HG02588 (cell line): Measurements from ENCODE around the gene TRAK1.

ENCODE experiments used
- ATAC-seq: cut with Tn5 transposase; IDR thresholded peaks from one replicate; pipeline ENCODE4 v1.9.1; 2021; ENCODE audit warnings: mild to moderate bottlenecking, moderate library complexity; ENCODE audit not compliant: unreplicated experiment

TRAK1 gene

DNA sequence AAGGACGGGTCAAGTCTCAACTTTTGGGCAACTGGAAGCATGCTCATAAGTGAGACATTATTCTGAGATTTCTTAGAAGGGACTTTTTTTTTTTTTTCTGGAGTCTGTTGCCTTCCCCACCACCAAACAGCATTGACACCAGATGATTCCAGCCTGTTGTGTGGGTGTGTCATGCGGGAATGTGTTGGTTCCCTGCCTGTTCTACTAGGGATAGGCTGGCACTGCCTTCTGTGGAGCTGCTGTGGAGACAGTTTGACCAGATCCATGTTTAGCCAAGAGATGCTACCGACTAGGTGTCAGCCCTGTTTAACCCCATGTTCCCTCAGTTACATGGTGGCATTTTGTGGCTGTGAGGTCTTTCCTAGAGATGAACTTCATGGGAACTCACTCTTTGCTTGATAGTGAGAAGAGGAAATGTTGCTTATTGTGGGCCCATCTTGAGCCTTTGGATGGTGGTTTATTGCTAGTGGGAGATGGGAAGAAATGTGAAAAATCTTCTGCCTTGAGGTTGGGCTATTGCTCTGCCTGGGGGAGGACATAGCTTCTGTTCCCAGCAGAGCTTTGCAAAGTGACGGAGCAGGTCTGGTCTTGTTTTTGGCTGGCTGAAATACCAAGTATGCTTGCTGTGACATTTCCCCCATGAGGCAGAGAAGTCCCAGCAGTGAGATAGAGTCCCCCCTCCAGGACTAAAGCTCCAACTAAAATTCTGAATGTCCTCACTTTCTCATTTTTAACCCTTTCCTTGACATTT lies 31.3 kb downstream of the TRAK1 start:
- no peak for ATAC-seq

DNA sequence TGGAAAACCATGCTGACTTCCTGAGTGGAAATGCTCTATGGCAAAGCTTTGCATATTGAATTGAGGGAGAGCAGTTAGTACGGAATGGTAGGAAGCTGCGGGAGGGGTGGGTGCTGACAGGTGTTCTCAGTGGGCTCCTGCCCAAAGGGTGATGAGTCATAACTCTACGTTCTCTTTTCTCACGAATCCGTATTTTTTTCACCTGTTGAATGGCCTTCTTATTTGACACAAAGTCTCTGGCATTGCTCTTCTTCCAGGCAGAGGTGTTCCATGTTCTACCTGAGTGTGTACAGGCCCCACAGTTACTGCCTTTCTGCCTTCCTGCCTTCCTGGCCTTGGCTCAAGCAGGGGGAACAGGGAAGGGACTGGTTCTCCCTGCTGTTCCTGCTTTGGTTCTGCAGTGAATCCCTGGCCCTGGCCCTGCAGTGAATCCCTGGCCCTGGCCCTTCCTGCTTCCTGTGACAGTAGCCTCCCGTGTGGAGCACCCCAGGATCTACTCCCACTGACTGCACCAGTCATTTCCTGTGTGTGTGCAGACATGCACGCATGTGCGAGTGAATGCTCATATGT lies 31.9 kb downstream of the TRAK1 start:
- no peak for ATAC-seq

DNA sequence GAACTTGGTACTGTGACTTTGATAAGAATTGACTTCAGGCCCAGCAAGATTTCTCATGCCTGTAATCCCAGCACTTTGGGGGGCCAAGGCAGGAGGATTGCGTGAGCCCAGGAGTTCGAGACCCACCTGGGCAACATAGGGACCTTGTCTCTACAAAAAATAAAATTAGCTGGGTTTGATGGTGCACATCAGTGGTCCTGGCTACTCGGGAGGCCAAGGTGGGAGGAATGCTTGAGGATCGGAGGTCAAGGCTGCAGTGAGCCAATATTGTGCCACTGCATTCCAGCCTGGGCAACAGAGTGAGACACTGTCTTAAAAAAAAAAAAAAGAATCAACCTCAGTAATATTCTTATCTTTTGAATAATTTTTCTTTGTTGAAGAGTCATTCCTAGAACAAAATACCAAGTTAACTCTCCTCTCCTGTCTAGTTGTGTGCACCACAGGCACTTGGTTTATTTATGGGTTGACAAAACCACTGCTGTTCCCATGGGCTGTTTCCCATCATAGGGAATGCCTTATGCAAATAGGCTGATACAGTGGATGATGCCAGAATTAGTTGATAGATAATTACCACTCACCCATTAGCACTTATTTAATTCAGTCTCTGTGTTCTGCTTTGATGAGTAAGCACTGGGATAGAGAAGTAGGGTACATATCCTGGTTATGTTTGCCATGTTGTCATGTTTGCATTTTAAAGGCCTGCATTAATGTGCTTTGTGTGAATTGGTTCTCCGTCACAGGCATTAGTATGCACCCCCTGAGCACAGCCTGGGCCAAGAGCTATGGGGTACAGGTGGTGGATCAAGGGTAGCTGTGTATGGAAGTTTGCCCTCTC lies 32.9 kb downstream of the TRAK1 start:
- ATAC-seq, result no peak

DNA sequence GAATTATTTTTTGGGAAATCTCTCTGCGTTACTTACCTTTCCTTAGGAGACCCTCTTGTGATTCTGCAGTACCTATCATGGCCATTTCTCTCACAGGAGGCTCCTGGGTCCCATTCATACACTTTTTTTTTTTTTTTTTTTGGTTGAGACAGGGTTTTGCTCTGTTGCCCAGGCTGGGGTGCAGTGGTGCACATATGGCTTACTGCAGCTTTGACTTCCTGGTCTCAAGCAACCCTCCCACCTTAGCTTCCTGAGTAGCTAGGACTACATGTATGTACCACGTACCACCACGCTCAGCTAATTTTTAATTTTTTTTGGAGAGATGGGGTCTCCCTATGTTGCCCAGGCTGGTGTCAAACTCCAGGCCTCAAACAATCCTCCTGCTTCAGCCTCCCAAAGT lies 36.1 kb downstream of the TRAK1 start:
- ATAC-seq, result no peak

DNA sequence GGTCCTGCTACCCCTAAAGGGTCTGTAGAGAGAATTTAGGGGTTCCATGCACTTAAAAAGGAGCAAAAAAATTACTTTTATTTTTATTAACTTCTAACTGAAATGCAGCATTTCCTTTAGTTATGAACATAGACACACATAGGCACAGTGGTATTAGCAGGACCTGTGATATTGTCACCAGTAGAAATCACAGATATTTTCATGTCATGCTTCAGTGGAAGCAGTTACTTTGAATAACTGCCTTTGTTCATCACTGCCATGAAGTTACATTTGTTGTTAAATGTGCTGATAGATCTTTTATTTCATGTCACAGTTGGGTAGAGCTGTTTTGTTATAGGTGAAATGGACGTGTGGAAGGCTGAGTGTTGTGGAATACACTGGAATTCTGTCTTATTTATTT lies 37.4 kb downstream of the TRAK1 start:
- ATAC-seq, result no peak

DNA sequence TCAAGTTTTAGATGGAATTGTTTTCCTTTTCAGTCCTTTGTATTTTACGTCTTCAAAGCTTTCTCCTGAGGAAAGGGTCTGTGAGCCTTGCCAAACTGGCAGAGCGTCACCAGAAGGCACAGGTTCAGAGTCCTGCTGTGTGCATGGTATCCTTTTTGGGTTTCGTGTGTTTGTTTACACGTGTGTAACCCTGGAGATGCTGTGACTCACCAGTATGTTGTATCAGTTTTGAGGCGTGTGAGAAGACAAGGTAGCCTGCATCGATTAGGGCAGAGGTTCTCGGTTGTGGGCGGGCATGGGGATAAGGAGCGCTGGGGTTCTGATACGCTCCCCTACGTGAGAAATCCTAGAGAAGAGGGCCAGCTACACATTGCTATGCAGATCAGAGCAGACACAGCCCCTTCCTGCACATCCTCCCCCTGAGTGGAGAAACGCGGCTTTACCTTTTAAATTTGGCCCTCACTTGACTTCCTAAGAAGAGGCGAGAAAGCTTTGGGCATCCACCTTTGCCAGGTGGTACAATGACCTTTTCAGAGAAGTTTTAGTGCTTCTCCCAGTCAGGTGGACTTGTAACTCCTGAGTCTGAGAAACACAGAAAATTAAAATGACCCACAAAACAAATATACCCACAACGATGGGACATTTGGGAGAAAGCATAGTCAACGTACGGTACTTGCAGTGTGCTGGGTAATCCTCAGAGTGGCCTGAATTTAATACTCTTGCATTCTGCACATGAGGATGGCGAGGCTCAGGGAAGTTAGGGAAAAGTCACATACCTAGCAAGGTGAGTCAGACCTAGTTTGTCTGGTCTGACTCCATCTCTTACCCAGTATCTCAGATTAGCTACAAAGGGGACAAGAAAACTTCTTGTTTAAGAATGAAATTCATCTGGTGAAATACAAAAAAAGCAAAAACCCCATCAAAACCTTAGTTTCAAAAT lies 38.1 kb downstream of the TRAK1 start:
- no peak for ATAC-seq

DNA sequence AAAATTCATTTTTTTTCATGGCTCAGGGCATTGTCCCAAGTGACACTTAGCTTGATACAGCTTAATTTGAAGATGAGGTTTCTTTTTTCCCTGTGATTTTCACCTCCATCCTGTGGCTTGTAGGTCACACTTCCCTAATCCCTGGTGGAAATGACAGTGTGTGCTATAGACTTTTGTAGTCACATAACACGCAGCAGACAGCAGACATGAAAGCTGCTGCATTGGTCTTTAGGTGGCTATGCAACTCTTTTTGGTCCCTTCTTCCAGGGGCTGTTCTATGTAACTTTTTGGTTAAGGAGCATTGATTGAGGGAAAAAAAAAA lies 38.8 kb downstream of the TRAK1 start:
- ATAC-seq, result no peak

DNA sequence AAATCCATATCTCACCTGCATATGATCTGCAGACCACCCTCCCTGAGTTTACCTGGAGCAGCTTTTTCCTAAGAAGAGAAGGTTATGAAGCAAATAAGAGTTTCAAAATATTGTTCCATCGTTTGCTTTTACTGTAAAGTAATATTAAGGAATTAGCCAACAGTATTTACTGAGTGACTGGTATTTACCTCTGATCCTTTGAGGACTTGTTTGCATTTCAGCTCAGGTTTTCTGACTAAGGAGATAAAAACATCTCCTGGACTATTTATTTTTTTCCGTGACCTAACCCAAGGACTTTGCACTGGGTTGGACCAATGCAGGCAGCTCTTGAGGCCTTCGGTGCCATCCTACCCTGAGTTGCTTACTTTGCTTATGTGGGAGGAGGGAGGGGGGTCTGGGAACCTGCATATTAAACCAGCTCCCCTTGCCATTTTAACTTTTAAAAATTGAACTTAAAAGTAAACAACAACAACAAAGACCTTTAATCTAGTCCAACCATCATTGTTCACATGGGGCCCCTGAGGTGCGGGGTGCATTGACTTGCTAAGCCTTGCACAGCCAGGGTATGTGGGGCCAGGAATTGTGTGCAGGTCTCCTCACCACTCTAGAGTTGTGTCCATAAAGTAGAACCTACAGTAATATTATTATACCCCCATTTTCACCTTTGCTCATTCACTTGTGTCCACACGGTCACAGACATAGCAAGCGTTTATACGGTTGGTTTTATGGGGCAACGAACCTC lies 39.3 kb downstream of the TRAK1 start:
- ATAC-seq, result no peak

DNA sequence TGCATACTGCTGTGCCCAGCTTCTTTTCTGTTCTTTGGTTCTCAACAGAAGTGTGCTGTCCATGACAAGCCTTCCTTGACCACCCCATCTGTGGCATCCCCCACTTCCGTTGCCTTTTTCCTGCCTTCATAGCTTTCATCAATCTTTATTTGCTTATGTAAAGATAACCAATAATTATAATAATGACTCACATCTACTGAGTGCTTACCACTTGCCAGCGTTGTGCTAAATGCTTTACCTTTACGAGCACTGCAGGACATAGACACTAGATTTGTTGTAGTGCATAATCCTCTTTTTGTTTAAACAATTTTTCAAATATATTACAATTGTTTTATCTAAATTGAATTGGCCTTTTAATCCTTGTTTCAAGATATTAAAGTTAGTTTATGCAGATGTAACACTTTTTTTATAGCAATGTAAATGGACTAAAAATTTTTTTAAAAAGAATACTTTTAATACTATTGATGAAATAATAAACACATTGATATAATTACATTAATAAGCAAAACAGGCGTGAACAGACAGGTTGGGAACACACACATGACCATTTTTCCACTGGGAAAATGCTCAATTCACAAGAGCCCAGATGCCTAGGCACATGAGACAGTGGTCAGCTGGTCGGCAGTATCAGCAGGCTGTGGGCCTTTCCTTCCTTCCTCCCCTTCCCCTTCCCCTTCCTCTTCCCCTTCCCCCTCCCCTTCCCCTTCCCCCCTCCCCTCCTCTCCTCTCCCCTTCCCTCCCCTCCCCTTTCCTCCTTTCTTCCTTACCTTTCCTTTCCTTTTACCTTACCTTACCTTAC lies 42.5 kb downstream of the TRAK1 start:
- ATAC-seq, result no peak

DNA sequence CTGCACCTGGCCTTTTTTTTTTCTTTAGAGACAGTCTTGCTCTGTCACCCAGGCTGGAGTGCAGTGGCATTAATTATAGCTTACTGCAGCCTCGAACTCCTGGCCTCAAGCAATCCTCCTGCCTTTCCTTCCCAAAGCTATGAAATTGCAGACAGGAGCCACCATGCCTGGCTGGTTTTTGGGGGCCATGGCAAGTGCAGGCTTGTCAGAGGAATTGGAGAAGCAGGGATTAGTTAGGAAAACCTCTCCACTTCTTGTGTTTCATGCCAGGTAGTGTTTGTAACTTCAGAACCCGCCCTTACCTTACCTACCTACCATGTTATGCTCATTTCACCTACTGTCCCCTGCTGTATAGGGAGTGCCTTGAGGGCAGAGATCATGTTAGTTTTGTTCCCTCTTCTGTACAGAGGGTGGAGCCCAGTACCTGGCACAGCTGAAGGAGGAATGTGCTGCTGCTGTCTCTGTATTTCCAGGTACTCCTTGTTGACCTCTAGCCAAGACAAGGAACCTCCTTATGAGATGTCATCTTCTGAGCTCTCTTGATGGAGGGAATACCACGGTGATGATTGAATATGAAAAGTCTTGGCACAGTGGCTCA lies 43.8 kb downstream of the TRAK1 start:
- no peak for ATAC-seq

DNA sequence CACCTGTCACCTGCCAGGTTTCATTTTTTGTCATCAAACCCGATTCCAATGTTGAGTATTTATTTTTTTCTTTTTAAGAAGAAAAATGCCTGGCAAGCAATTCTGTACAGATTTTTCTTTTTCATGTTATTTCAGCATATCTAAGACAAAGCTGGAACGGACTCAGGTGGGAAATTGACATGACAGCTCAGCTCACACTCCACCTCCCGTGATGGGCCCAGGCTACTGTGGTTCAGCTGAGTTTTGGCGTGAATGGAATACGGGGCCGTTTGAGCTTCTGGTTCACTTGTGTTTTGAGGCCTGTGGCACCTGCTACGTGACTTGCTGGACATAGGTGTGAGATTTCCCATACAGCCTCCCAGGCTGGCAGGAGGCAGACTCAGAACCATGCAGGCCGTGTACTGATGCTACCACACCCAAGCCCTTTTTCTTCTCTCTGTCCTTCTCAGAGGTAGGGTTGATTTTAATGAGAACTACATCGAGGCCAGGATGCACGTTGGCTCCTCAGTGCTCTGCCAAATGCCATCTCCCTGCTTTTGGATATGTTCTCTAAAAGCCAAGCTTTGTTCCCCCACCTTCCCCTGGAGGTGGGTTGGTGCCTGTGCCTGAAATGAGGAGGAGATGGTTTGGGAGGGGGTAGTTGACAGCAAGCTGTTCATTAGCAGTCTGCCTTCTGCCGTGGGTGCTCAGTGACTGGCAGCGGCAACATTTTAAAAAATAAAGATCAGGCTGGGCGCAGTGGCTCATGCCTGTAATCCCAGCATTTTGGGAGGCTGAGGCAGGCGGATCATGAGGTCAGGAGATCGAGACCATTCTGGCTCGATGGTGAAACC lies 48.7 kb downstream of the TRAK1 start:
- ATAC-seq, result no peak

DNA sequence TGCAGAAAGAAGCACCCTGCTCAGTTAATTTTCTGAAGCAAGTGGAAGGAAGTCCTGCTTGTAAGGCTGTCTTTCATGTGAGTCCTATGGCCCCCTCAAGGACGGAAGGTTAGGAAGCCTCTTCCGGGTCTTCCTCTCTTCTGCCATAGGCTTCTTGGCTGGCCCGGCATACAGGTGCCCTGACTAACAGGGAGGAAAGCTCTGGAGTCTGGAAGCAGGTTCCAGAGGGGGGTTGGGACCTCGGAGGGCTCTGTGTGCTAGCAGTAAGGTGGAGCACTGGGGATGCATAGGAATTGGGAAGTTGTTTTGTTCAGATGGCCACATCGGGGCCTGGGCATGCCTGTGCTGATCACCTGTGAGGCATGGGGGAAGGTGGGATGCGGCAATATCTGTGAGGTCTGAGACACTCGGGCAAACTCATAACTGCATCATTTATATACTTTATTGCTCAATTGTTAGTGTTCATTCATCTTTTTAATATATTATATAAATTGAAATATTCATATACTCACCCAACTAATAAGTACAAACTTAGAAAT lies 49.6 kb downstream of the TRAK1 start:
- ATAC-seq, result no peak

DNA sequence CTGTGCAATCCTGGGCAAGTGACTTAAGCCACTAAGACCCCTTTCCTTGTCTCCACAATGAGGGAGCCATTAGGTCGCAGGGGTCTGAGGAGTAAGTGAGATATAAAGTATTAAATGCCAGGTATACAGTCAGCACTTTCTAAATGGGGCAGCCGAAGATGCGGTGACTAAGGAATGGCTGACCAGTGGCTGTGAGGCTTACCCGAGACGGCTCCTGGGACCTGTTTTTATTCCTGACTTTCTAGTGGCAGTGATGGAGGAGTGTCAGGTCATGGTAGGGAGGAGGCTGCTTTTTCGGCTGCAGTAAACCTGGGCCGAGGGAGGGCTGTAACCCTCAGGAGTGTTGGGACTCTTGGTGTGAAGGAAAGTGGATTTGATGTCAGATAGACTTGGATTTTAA lies 52.3 kb downstream of the TRAK1 start:
- no peak for ATAC-seq

DNA sequence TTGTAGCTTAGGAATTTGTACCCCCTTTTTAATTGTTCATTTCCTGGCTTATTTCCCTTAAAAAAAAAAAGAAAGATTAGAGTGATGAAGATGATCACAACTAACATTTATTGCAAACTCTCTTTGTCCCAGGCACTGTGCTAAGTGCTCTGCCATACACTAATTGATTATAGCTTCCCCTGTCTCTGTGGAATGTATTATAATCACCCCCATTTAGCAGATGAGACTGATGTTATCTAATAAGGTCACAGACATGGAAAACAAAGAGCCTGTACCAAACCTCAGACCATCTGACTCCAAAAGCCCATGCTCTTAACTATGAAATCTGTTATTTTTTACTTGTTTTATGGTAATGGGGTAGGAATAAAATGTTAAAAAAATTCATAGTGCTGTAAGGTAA lies 53.1 kb downstream of the TRAK1 start:
- ATAC-seq, result no peak

DNA sequence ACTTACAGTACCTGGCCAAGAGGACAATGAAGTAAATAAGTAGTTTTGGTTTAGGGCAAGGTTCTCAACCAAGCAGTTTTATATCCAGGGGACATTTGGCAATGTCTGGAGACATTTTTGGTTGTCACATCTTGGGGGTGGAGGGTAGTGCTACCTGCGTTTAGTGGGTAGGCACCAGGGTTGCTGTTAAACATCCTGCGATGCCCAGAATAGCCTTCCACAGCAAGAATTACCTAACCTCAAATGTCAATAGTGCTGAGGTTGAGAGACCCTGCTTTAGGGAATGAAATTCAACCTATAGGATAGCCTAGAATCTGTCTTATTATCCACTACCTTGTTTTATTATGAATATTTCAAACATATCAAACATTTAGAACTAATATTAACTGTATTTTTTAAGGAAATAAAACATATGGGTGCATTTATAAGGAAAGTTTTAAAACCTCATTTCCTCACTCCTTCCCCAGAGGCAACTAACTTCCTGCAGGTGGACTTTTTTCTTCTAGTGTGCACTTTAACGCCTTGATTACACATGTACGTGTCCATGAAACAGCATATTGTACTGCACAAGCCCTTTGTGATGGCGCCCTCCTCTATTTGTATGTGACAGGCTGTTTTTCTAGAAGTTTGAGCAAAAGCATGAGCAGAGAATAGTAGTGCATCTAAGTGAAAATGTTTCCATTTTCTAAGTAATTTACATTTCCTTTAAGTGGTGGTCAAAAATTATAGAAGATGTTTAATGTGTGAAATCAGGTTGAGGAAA lies 57.1 kb downstream of the TRAK1 start:
- no peak for ATAC-seq

DNA sequence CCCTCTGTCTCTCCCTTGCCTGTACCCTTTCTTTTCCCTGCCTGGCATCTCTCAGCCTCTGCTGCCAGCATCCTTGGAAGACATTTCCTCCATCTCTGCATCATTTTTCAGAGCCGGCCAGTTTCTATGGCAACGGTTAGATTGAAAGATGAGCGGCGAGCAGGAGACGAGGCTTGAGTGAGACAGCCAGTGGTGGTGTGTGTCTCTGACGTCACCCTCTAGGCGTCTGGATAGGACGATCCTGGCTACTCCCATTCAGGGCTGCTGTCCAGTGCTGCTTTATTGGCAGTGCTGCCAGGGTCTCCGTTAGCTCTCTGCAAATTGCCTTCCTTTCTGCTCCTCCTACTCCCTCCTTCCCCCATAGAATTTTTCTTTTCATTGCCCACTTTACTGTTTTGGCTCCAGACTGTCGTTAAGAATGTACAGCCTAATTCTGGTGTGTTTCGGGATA lies 57.9 kb downstream of the TRAK1 start:
- ATAC-seq, result no peak

DNA sequence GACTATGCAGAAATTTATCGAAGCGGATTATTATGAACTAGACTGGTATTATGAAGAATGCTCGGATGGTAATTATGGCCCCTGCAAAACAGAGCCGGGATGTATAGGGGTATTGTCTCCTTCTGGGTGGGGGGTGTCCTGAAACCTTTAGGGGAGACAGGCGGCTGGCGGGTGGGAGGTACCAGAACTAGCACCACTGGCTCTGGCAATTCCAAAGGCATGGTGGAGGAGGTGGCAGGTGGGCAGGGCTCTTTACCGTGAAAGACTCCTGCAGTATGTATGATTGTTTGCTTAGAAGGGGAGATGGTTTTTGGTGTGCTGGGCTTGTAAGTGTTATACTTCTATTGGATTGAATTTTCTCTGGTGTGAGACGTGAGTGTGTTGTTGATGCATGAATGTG lies 58.4 kb downstream of the TRAK1 start:
- ATAC-seq, result no peak
